SKM-1 (cell line): ENCODE data around the gene BMP8B.

Experiments used
- DNase-seq: peaks from one replicate; lab custom pipeline; 2025; ENCODE audit not compliant: unreplicated experiment; lab: John Stamatoyannopoulos, UW

The BMP8B gene

DNA sequence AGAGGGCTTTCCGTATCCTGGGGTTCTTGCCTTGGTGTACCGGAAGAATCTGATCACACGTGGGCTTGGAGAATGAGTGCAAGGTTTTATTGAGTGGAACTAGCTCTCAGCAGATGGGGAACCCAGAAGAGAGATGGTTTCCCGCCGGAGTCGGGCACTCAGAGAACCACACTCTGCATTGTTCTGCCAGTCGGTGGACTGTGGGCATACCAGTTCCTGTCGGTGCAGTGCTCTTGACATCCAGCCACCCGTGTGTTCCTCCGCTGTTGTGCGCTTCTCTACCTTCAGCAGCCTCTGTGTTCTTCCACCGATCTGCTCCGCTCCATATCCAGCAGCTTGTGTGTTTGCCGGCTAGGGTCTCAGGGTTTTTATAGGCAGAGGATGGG, 60.7 kb downstream of the BMP8B start:
- DNase-seq, result no peak

DNA sequence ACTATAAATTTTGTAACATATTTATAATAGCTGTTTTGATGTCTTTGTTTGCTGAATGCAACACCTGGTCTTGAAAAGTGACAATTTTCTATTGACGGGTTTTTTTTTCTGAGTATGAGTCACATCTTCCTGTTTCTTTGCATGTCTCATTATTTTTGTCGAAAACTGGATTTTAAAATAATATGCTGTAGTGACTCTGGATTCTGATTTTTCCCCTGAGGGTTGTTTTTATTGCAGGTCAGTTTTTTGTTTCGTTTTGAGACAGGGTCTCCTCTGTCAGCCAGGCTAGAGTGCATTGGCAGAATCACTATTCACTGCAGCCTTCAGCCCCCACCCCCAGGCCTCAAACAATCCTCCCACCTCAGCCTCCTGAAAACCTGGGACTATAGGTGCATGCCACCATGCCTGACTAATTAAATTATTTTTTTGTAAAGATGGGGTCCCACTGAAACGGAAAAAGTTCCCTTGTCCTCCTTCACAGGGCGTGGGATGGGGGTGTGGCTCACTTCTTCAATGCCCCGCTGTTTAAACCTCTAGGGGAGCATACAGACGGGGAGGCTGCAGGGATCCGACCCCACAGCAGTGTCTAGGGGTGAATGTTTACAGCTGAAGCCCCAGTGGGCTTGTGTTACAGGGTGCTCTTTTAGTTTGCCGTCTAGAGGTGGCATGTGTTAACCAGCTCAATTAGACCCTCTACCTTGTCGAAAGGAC, 61.3 kb downstream of the BMP8B start:
- no peak for DNase-seq

DNA sequence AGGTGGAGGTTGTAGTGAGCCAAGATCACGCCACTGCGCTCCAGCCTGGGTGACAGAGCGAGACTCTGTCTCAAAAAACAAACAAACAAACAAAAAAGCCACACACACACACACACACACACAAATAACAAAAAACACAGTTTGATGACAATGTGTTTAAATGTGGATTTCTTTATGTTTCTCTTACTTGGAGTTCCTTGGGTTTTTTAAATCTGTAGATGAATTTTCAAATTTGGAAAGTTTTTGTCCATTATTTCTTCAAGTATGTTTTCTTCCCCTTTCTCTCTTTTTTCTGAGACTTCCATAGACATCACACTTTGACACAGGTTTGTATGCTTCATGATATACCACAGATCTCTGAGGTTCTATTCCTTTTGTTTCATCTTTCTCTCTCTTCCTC, 62.1 kb downstream of the BMP8B start:
- DNase-seq, result no peak

DNA sequence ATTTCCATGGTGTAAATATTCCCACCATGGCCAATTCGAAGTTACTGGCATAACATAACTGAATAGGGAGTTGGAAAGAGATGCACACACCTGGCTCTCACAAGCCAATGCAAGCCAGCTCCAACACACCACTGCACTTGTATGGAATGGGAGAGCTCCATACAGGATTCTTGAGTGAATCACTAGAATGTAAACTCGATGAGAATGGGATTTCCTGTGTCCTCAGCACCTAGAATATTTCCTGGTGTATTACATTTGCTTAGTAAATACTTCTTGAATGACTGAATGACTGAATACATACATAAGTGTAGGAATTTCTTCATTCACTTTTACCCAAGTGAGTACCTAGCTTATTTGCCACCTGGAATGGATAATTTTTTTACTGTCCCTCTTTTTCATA, 66.2 kb downstream of the BMP8B start:
- DNase-seq, result no peak

DNA sequence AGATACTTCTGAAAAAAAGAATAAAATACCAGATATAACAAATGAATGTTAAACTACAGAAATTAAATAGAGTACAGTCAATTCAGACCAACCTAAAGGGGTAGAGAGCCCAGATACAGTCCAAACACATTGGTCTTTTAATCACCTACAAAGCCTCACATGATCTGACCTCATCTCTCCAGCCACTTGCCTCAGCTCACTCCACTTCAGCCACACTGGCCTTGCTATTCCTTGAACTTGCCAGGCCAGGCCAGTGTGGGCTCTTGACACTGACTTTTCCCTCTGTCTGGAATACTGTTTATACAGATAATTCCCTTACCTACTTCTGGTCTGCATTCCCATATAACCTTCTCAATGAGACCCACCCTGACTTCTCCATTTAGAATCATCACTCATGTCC, 67.0 kb downstream of the BMP8B start:
- DNase-seq, result no peak

DNA sequence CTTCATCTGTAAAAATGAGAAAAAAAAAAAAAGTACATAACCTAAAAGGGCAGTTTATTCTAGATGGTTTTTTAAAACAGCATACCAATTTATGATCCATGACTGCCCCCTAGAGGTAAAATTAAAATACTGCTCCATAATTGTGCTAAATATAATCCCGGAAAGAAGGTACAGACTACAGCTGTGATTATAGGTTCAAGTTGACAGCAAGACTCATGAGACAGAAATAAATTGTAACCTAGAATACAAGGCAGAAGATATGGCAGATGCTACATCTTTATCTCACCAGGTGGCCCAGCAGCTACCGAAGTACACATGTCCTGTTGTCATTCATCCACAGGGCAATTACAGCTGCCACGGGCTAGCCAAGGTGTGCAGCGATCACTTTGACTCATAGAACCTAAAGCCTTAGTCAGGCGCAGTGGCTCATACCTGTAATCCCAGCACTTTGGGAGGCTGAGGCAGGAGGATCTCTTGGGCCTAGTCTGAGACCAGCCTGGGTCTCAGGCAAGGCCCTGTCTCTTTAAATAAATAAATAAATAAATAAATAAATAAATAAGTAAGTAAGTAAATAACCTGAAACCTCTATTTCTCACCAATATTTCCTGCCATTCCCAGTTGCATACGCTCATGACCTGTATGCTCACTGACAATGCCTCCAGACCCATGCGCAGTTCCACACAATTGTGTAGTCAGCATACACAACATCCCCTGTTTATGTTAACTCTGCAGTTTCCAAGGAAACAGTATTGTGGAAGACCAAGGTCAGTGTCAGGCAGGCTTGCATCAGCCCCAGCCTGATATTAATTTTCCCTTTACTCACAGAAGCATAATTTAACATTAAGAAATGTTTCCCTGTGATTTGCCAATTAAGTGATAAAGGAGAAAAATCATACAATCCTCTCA, 68.3 kb downstream of the BMP8B start:
- peak; percentile 64 for DNase-seq

DNA sequence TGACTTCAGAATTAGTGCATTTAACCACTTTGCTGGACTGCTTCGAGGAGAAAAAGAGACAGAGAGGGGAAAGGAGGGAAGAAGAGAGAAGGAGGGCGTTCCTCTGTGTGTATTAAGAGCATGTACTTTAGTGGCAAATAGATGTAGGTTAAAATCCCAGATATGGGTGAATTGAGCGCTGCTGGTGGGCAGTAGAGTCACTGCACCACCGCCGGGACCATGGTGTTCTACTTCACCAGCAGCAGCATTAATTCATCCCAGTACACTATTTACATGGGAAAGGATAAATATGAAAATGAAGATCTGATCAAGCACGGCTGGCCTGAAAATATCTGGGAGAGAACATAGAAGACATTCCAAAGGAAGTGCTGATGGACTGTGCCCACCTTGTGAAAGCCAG, 70.9 kb downstream of the BMP8B start:
- DNase-seq, result no peak

DNA sequence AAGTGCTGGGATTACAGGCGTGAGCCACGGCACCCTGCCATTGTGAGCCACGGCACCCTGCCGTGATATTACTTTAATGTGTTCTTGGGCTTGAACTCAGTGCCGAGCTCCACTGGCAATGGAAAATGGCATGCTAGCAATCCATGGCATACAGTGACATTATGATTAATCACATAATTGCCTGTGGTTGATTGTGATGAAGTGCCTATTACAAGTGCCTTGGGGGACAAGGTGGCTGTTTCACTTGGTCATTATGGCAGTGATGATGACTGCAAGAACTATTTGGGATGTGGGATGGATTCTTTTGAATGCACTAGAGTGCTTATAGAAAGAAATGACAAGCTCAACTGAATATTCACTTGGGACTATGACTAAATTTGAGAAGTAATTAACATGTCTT, 75.1 kb downstream of the BMP8B start:
- no peak for DNase-seq

DNA sequence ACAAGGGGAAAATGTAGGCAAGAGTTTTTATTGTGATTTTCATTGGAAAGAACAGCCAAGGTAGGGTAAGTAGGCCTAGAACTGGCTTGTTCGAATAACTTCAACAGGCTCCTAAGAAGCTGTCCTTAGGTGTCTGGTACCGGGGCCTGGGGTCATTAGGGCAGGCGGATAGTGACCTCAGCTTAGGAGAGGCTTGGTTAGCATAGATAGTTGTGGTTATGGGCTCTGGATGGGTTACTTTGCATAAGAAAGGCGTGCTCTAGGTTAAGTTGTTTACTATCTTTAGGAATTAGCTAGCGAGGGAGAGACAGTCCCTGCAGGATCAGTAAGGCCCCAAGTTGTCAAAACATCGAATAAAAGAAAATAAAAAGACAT, 76.7 kb downstream of the BMP8B start:
- DNase-seq, result no peak

DNA sequence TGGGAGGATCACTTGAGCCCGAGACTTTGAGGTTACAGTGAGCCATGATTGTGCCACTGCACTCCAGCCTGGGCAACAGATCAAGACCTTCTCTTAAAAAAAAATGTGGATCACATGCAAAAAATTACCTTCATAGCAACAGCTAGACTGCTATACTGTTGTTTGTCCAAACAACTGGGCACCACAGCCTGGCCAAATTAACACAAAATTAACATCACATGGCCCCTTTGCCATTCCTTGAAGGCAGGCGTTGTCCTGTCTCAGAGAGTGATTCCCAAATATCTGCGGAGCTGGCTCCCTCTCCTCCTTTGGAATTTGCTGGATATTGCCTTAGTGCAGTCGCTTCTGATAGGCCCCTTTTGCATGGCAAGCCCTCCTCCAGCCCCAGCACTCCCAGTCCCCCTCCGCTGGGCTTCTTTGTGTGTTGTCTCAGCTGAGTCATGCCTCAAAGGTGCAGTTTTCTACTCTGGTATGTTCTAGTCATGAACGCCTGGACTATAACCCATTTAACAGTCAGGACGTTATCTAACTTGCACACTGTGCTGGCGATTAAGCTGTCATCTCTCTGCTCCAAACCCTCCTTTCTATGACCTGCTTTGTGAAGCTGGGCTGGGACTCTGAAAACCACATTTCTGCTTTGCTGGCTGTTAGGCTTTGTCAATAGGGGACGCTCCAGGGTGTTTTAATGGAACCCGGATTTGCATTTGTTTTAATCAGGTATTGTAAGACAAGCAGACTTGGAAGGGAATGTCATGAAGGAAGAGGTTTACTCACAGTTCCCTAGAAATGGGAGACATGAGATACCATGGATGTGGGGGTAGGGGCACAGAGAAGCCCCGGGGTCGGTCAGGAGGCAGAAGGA, 77.3 kb downstream of the BMP8B start:
- DNase-seq, result no peak

DNA sequence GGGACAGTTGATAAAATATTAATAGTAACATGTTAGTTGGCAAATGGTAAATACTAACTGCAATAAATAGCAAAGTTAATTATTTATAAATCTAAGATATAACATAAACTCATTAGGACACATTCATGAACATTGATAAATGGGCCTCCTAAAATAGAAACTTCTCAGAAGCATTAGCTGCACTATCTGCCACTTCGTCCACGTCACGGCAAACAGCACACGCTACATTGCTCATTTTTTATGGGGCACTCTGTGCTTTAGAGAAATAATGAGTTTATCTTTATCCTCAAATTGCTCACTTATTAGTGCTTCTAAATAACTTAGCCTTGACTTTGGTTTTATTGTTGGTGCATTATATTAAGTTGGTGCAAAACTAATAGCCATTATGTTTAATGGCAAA, 81.2 kb downstream of the BMP8B start:
- DNase-seq, result no peak
